Measurements from ENCODE around the gene RNF212. TPM values are rescaled to one million over a fixed set of nuclear protein-coding genes. Genes with fewer than 3 reads are reported as not detected.

Gene RNF212
- total and polyA plus RNA-seq, 2 experiments from 2014 or later, result 0.80 to 1.7 TPM

GRCh38 chr4:1080961-1081688 is 32.2 kb downstream of the RNF212 start:
- DNase-seq (ENCODE audit: low read depth in 1 of 2, low spot score in 1 of 2), result peak in 1 of 2 donors; percentile 25
- Histone ChIP-seq H3K4me1 (ENCODE audit: low read depth) (no peaks in the 10 kb centered on the region), H3K4me3 (no peak overlapping the region), H3K36me3 (no peaks in the 10 kb centered on the region), H3K27ac (no peak overlapping the region), H3K27me3 (peaks cover 21% of the 10 kb centered on the region), H3K9me3 (ENCODE audit: low read depth) (no peaks in the 10 kb centered on the region)
- no peak for TF ChIP-seq CTCF (IDR thresholded peaks at IDR 0.05; ENCODE audit: low read depth, low read length)

GRCh38 chr4:1080432-1080831 is 32.9 kb downstream of the RNF212 start:
- TF ChIP-seq CTCF (IDR thresholded peaks at IDR 0.05; ENCODE audit: low read depth, low read length), result no peak
- no peaks in the 10 kb centered on the region for H3K9me3 ChIP-seq (ENCODE audit: low read depth)

GRCh38 chr4:1079711-1080265 is 33.6 kb downstream of the RNF212 start:
- no peaks in the 10 kb centered on the region for H3K36me3 ChIP-seq
- H3K27ac ChIP-seq, result no peak overlapping the region
- H3K4me3 ChIP-seq, result no peak overlapping the region
- H3K27me3 ChIP-seq, result peaks cover 12% of the 10 kb centered on the region
- TF ChIP-seq CTCF (IDR thresholded peaks at IDR 0.05; ENCODE audit: low read depth, low read length), result no peak
- H3K4me1 ChIP-seq (ENCODE audit: low read depth), result no peaks in the 10 kb centered on the region
- DNase-seq (ENCODE audit: low read depth in 1 of 2, low spot score in 1 of 2), result no peak
- H3K9me3 ChIP-seq (ENCODE audit: low read depth), result no peaks in the 10 kb centered on the region

More at GRCh38 chr4:1080432-1080831, 32.9 kb downstream of the RNF212 start:
- no peak overlapping the region for H3K4me3 ChIP-seq
- no peaks in the 10 kb centered on the region for H3K4me1 ChIP-seq (ENCODE audit: low read depth)
- H3K27me3 ChIP-seq, result peaks cover 15% of the 10 kb centered on the region
- H3K27ac ChIP-seq, result no peak overlapping the region
- H3K36me3 ChIP-seq, result no peaks in the 10 kb centered on the region
- DNase-seq (ENCODE audit: low read depth in 1 of 2, low spot score in 1 of 2), result no peak

- no peak for TF ChIP-seq CTCF (IDR thresholded peaks at IDR 0.05; ENCODE audit: low read depth, low read length)
- no peak overlapping the region for H3K4me3 ChIP-seq
- H3K27me3 ChIP-seq, result peaks cover 19% of the 10 kb centered on the region
- no peaks in the 10 kb centered on the region for H3K36me3 ChIP-seq
- no peaks in the 10 kb centered on the region for H3K9me3 ChIP-seq (ENCODE audit: low read depth)
- no peaks in the 10 kb centered on the region for H3K4me1 ChIP-seq (ENCODE audit: low read depth)
- no peak for DNase-seq (ENCODE audit: low read depth in 1 of 2, low spot score in 1 of 2)
- H3K27ac ChIP-seq, result no peak overlapping the region
These were observed 34.9 kb downstream of the RNF212 start for GRCh38 chr4:1078490-1078889.

- H3K4me1 ChIP-seq (ENCODE audit: low read depth), result no peaks in the 10 kb centered on the region
- H3K27me3 ChIP-seq, result peaks cover 16% of the 10 kb centered on the region
- H3K9me3 ChIP-seq (ENCODE audit: low read depth), result no peaks in the 10 kb centered on the region
- H3K4me3 ChIP-seq, result no peak overlapping the region
- DNase-seq (ENCODE audit: low read depth in 1 of 2, low spot score in 1 of 2), result no peak
- no peaks in the 10 kb centered on the region for H3K36me3 ChIP-seq
- no peak for TF ChIP-seq CTCF (IDR thresholded peaks at IDR 0.05; ENCODE audit: low read depth, low read length)
- H3K27ac ChIP-seq, result no peak overlapping the region
These were observed 35.5 kb downstream of the RNF212 start for GRCh38 chr4:1077711-1078477.
